ENCODE results near the gene XG. TPM values are rescaled to one million over a fixed set of nuclear protein-coding genes. Genes with fewer than 3 reads are reported as not detected.

Gene XG
- total RNA-seq, 1 donor from 2014 or later: not detected

Other genes starting within 250 kb of the XG start
- 41.2 and 52.8 TPM in 2 replicates for gene CD99, start 60.7 kb upstream of the XG start, total RNA-seq
- gene GYG2, start 76.9 kb downstream of the XG start, total RNA-seq: 0.69 and 3.2 TPM in 2 replicates
- gene ARSD, start 177.3 kb downstream of the XG start, total RNA-seq: 36.6 and 108 TPM in 2 replicates